Neural cell (in vitro differentiated cells): ENCODE results near the gene ANKRD44. TPM values are rescaled to one million over a fixed set of nuclear protein-coding genes. Genes with fewer than 3 reads are reported as not detected.

Experiments used
- H2AFZ ChIP-seq: fragments of 200-600, 300-800 bp; sonication (generic), shearing (Covaris generic); 2 replicates; pipeline ENCODE4 v1.6.0; 2014; ENCODE audit warnings: low read depth, mild to moderate bottlenecking, antibody characterized with exemption, low read length, moderate library complexity
- H3F3A ChIP-seq: fragments of 200-600 bp; shearing (Covaris generic); 2 replicates; pipeline ENCODE4 v1.6.1; 2016; ENCODE audit warnings: mild to moderate bottlenecking, moderate library complexity, mixed read lengths, antibody characterized with exemption, low read length; ENCODE audit not compliant: insufficient read depth, poor library complexity, severe bottlenecking
- H3K27ac ChIP-seq: fragments of 200-600, 300-800 bp; sonication (generic), shearing (Covaris generic); 2 replicates; pipeline ENCODE4 v1.5.1; 2014; ENCODE audit warnings: mild to moderate bottlenecking, low read length, moderate library complexity
- H3K27me3 ChIP-seq: fragments of 300-800, 200-600 bp; sonication (generic), shearing (Covaris generic); 2 replicates; pipeline ENCODE4 v1.6.0; 2014; ENCODE audit warnings: mild to moderate bottlenecking, low read depth, low read length, moderate library complexity; ENCODE audit not compliant: insufficient read depth
- H3K36me3 ChIP-seq: fragments of 300-800, 200-600 bp; sonication (generic), shearing (Covaris generic); 2 replicates; pipeline ENCODE4 v1.5.1; 2014; ENCODE audit warnings: mild to moderate bottlenecking, antibody characterized with exemption, low read length, moderate library complexity; ENCODE audit not compliant: insufficient read depth
- H3K4me2 ChIP-seq: fragments of 300-800, 200-600 bp; sonication (generic), shearing (Covaris generic); 2 replicates; pipeline ENCODE4 v1.6.0; 2014; ENCODE audit warnings: mild to moderate bottlenecking, low read length
- H3K4me3 ChIP-seq: fragments of 300-800, 200-600 bp; sonication (generic), shearing (Covaris generic); 2 replicates; pipeline ENCODE4 v1.5.1; 2014; ENCODE audit warnings: mild to moderate bottlenecking, low read length, moderate library complexity
- H3K79me2 ChIP-seq: fragments of 200-600 bp; shearing (Covaris generic); replicated peaks from 2 replicates; pipeline ENCODE4 v1.6.0; 2014; ENCODE audit warnings: mild to moderate bottlenecking, low read length, moderate library complexity; ENCODE audit not compliant: insufficient read depth
- H3K9ac ChIP-seq: fragments of 300-800, 200-600 bp; sonication (generic), shearing (Covaris generic); 2 replicates; pipeline ENCODE4 v1.6.1; 2016; ENCODE audit warnings: mild to moderate bottlenecking, low read length, mixed read lengths
- H3K9me2 ChIP-seq: fragments of 200-600 bp; shearing (Covaris generic); 2 replicates; pipeline ENCODE4 v1.6.1; 2016; ENCODE audit warnings: mild to moderate bottlenecking, low read length, mixed read lengths; ENCODE audit not compliant: insufficient read depth
- H3K9me3 ChIP-seq: fragments of 200-600, 300-800 bp; sonication (generic), shearing (Covaris generic); 2 replicates; pipeline ENCODE4 v1.6.1; 2016; ENCODE audit warnings: mild to moderate bottlenecking, mixed run types, low read length, moderate library complexity, mixed read lengths
- H4K20me1 ChIP-seq: fragments of 200-600 bp; shearing (Covaris generic); 2 replicates; pipeline ENCODE4 v1.6.1; 2016; ENCODE audit warnings: mild to moderate bottlenecking, mixed run types; ENCODE audit not compliant: insufficient read depth
- CTCF ChIP-seq: fragments of 450-650 bp; IDR thresholded peaks from 2 replicates; pipeline ENCODE4 v1.5.1; 2014; ENCODE audit warnings: antibody characterized with exemption, mild to moderate bottlenecking, moderate library complexity; ENCODE audit not compliant: poor library complexity, severe bottlenecking
- EP300 ChIP-seq: fragments of 450-650 bp; conservative IDR thresholded peaks from 2 replicates; pipeline ENCODE4 v1.6.1; 2014; ENCODE audit warnings: antibody characterized with exemption, mild to moderate bottlenecking, moderate library complexity; ENCODE audit not compliant: poor library complexity, severe bottlenecking
- EZH2 ChIP-seq: fragments of 200-600, 300-800 bp; shearing (Covaris generic), sonication (generic); IDR thresholded peaks from 2 replicates; pipeline ENCODE4 v1.6.1; 2014; ENCODE audit warnings: antibody characterized with exemption, low read length, borderline replicate concordance, mild to moderate bottlenecking; ENCODE audit not compliant: insufficient read depth, poor library complexity, severe bottlenecking
- MXI1 ChIP-seq: fragments of 450-650 bp; conservative IDR thresholded peaks from 2 replicates; pipeline ENCODE4 v1.6.1; 2014; ENCODE audit warnings: antibody characterized with exemption, mild to moderate bottlenecking; ENCODE audit not compliant: poor library complexity, severe bottlenecking
- POLR2AphosphoS5 ChIP-seq: IDR thresholded peaks from 2 replicates; pipeline ENCODE4 v1.6.1; 2012
- RAD21 ChIP-seq: fragments of 450-650 bp; conservative IDR thresholded peaks from 2 replicates; pipeline ENCODE4 v1.6.1; 2014; ENCODE audit warnings: antibody characterized with exemption, mild to moderate bottlenecking, moderate library complexity
- REST ChIP-seq: IDR thresholded peaks from 2 replicates; pipeline ENCODE4 v1.6.1; 2012; ENCODE audit warnings: borderline replicate concordance
- SMC3 ChIP-seq: fragments of 450-650 bp; conservative IDR thresholded peaks from 2 replicates; pipeline ENCODE4 v1.6.1; 2014; ENCODE audit warnings: antibody characterized with exemption, mild to moderate bottlenecking, moderate library complexity; ENCODE audit not compliant: poor library complexity
- TAF1 ChIP-seq: IDR thresholded peaks from 2 replicates; pipeline ENCODE4 v1.6.1; 2012; ENCODE audit warnings: low read depth
- polyA plus RNA-seq: library from polyadenylated mRNA; depleted of rRNA; stranded (reverse); fragments of >200 nt; gene quantifications from 2 replicates; pipeline ENCODE4 v1.2.3, GENCODE V29; 2014

The ANKRD44 gene
- polyA plus RNA-seq, 1 donor from 2014 or later: 94.3 TPM

GRCh38 chr2:196961889-196962288 lies 348.7 kb downstream of the ANKRD44 start:
- Histone ChIP-seq H4K20me1 (no peaks in the 10 kb centered on the region), H3K9me2 (no peaks in the 10 kb centered on the region), H3K9ac (no peak overlapping the region), H3K9me3 (no peaks in the 10 kb centered on the region), H3F3A (no peaks in the 10 kb centered on the region), H2AFZ (no peak overlapping the region), H3K4me3 (no peak overlapping the region), H3K36me3 (no peaks in the 10 kb centered on the region), H3K79me2 (no peaks in the 10 kb centered on the region), H3K4me2 (no peak overlapping the region), H3K27me3 (no peaks in the 10 kb centered on the region), H3K27ac (no peak overlapping the region)
- TF ChIP-seq RAD21 (no peak), POLR2AphosphoS5 (no peak), CTCF (no peak), TAF1 (no peak), EP300 (no peak), EZH2 (no peak), REST (no peak), SMC3 (no peak), MXI1 (no peak)

GRCh38 chr2:196959734-196960338 lies 350.7 kb downstream of the ANKRD44 start:
- Histone ChIP-seq H3K36me3 (no peaks in the 10 kb centered on the region), H3K79me2 (no peaks in the 10 kb centered on the region), H3F3A (no peaks in the 10 kb centered on the region), H3K4me2 (no peak overlapping the region), H2AFZ (no peak overlapping the region), H3K4me3 (no peak overlapping the region), H4K20me1 (no peaks in the 10 kb centered on the region), H3K9me3 (no peaks in the 10 kb centered on the region), H3K9ac (no peak overlapping the region), H3K27me3 (no peaks in the 10 kb centered on the region), H3K27ac (no peak overlapping the region), H3K9me2 (no peaks in the 10 kb centered on the region)
- TF ChIP-seq TAF1: no peak

- Histone ChIP-seq H3F3A (no peaks in the 10 kb centered on the region), H3K4me2 (no peak overlapping the region), H3K9ac (no peak overlapping the region), H3K9me3 (no peaks in the 10 kb centered on the region), H3K27me3 (no peaks in the 10 kb centered on the region), H3K36me3 (no peaks in the 10 kb centered on the region), H3K27ac (no peak overlapping the region), H3K79me2 (no peaks in the 10 kb centered on the region), H3K9me2 (no peaks in the 10 kb centered on the region), H2AFZ (no peak overlapping the region), H4K20me1 (no peaks in the 10 kb centered on the region), H3K4me3 (no peak overlapping the region)
- no peak for TF ChIP-seq POLR2AphosphoS5
- TF ChIP-seq TAF1: no peak
- no peak for TF ChIP-seq RAD21
- TF ChIP-seq EP300: no peak
- no peak for TF ChIP-seq SMC3
- TF ChIP-seq MXI1: no peak
- no peak for TF ChIP-seq CTCF
- TF ChIP-seq REST: no peak
- TF ChIP-seq EZH2: no peak
Measured at GRCh38 chr2:196959281-196959680, 351.3 kb downstream of the ANKRD44 start.
